ENCODE measurements around the gene SLC24A3. TPM values are rescaled to one million over a fixed set of nuclear protein-coding genes. Genes with fewer than 3 reads are reported as not detected.

SLC24A3 gene
- total RNA-seq, 1 donor from 2014 or later = 0.79 TPM

DNA sequence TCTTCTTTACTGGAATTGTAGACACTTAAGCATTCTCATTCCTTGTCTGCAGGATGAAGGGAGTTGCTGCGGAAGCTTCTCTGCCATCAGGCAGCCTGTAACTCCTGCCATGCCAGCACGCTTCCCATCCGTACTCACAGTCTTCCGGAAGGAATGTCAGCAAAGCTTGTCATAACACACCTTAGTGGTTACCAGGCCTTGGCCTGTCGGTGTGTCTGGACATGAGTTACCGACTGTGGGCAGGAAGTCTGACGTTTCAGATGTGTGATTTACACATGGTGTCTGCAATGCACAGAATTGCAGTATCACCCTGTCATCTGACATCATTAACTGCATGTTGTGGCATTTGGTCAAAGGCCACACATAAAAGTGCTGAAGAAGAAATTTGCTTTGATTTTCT is 102.2 kb downstream of the SLC24A3 start:
- no peak for FAIRE-seq
- H3K27me3 ChIP-seq (ENCODE audit: insufficient read depth, low read length) = no peaks in the 10 kb centered on the region
- H3K9me3 ChIP-seq (ENCODE audit: insufficient read depth, low read depth, low read length) = peaks cover 6% of the 10 kb centered on the region
- H3K27ac ChIP-seq (ENCODE audit: low read depth, low read length) = no peak overlapping the region
- H3K27ac Mint-ChIP-seq (ENCODE audit: unreplicated experiment) = no peak overlapping the region
- H3K4me3 ChIP-seq (ENCODE audit: insufficient read depth, low read depth, low read length) = no peak overlapping the region
- no peaks in the 10 kb centered on the region for H3K36me3 Mint-ChIP-seq (ENCODE audit: low read depth, unreplicated experiment)
- H3K79me2 ChIP-seq (ENCODE audit: insufficient read depth, low read length) = no peaks in the 10 kb centered on the region
- no peak overlapping the region for H2AFZ ChIP-seq (ENCODE audit: low read depth, low read length)
- no peaks in the 10 kb centered on the region for H3K9me3 Mint-ChIP-seq (ENCODE audit: unreplicated experiment)
- no peaks in the 10 kb centered on the region for H3K36me3 ChIP-seq (ENCODE audit: insufficient read depth, low read length)
- H3K4me1 ChIP-seq (ENCODE audit: insufficient read depth, low read length) = no peaks in the 10 kb centered on the region
- H3K4me3 Mint-ChIP-seq (ENCODE audit: unreplicated experiment) = no peak overlapping the region
- no peaks in the 10 kb centered on the region for H3K4me1 Mint-ChIP-seq (ENCODE audit: low read depth, unreplicated experiment)
- H3K9ac ChIP-seq (ENCODE audit: low read length) = no peak overlapping the region
- DNase-seq (ENCODE audit: low read depth) = no peak
- peaks cover 20% of the 10 kb centered on the region for H3K27me3 Mint-ChIP-seq (ENCODE audit: low read depth, unreplicated experiment)
- TF ChIP-seq CTCF (IDR thresholded peaks at IDR 0.05; ENCODE audit: insufficient read depth, low read depth, low read length) (no peak), EZH2 (IDR thresholded peaks at IDR 0.05; ENCODE audit: insufficient read depth, low read length) (no peak)
- H3K4me2 ChIP-seq (ENCODE audit: low read length) = no peak overlapping the region
- H4K20me1 ChIP-seq (ENCODE audit: insufficient read depth, low read length) = no peaks in the 10 kb centered on the region

- H3K4me1 ChIP-seq (ENCODE audit: insufficient read depth, low read length) = no peaks in the 10 kb centered on the region
- H3K4me1 Mint-ChIP-seq (ENCODE audit: low read depth, unreplicated experiment) = no peaks in the 10 kb centered on the region
- H3K4me2 ChIP-seq (ENCODE audit: low read length) = no peak overlapping the region
- FAIRE-seq (no peak), DNase-seq (ENCODE audit: low read depth) (no peak)
- no peak overlapping the region for H3K4me3 Mint-ChIP-seq (ENCODE audit: unreplicated experiment)
- H3K27ac ChIP-seq (ENCODE audit: low read depth, low read length) = no peak overlapping the region
- no peaks in the 10 kb centered on the region for H4K20me1 ChIP-seq (ENCODE audit: insufficient read depth, low read length)
- no peaks in the 10 kb centered on the region for H3K36me3 ChIP-seq (ENCODE audit: insufficient read depth, low read length)
- peaks cover 29% of the 10 kb centered on the region for H3K27me3 Mint-ChIP-seq (ENCODE audit: low read depth, unreplicated experiment)
- H2AFZ ChIP-seq (ENCODE audit: low read depth, low read length) = no peak overlapping the region
- no peaks in the 10 kb centered on the region for H3K9me3 Mint-ChIP-seq (ENCODE audit: unreplicated experiment)
- no peaks in the 10 kb centered on the region for H3K79me2 ChIP-seq (ENCODE audit: insufficient read depth, low read length)
- H3K9me3 ChIP-seq (ENCODE audit: insufficient read depth, low read depth, low read length) = peaks cover 6% of the 10 kb centered on the region
- no peak overlapping the region for H3K4me3 ChIP-seq (ENCODE audit: insufficient read depth, low read depth, low read length)
- TF ChIP-seq CTCF (IDR thresholded peaks at IDR 0.05; ENCODE audit: insufficient read depth, low read depth, low read length) = no peak
- no peak for TF ChIP-seq EZH2 (IDR thresholded peaks at IDR 0.05; ENCODE audit: insufficient read depth, low read length)
- H3K9ac ChIP-seq (ENCODE audit: low read length) = no peak overlapping the region
- H3K27ac Mint-ChIP-seq (ENCODE audit: unreplicated experiment) = no peak overlapping the region
- no peaks in the 10 kb centered on the region for H3K36me3 Mint-ChIP-seq (ENCODE audit: low read depth, unreplicated experiment)
- H3K27me3 ChIP-seq (ENCODE audit: insufficient read depth, low read length) = no peaks in the 10 kb centered on the region
Measured at GRCh38 chr20:19317237-19318069, 105.0 kb downstream of the SLC24A3 start.

- DNase-seq (ENCODE audit: low read depth) (no peak), FAIRE-seq (no peak)
- Mint-ChIP-seq H3K9me3 (ENCODE audit: unreplicated experiment) (no peaks in the 10 kb centered on the region), H3K36me3 (ENCODE audit: low read depth, unreplicated experiment) (no peaks in the 10 kb centered on the region), H3K4me1 (ENCODE audit: low read depth, unreplicated experiment) (no peaks in the 10 kb centered on the region), H3K27me3 (ENCODE audit: low read depth, unreplicated experiment) (peaks cover 28% of the 10 kb centered on the region), H3K4me3 (ENCODE audit: unreplicated experiment) (no peak overlapping the region), H3K27ac (ENCODE audit: unreplicated experiment) (no peak overlapping the region)
- Histone ChIP-seq H2AFZ (ENCODE audit: low read depth, low read length) (no peak overlapping the region), H3K36me3 (ENCODE audit: insufficient read depth, low read length) (no peaks in the 10 kb centered on the region), H3K9me3 (ENCODE audit: insufficient read depth, low read depth, low read length) (peaks cover 6% of the 10 kb centered on the region), H3K4me3 (ENCODE audit: insufficient read depth, low read depth, low read length) (no peak overlapping the region), H3K9ac (ENCODE audit: low read length) (no peak overlapping the region), H4K20me1 (ENCODE audit: insufficient read depth, low read length) (no peaks in the 10 kb centered on the region), H3K79me2 (ENCODE audit: insufficient read depth, low read length) (no peaks in the 10 kb centered on the region), H3K4me1 (ENCODE audit: insufficient read depth, low read length) (no peaks in the 10 kb centered on the region), H3K27me3 (ENCODE audit: insufficient read depth, low read length) (no peaks in the 10 kb centered on the region), H3K4me2 (ENCODE audit: low read length) (no peak overlapping the region), H3K27ac (ENCODE audit: low read depth, low read length) (no peak overlapping the region)
- TF ChIP-seq CTCF (IDR thresholded peaks at IDR 0.05; ENCODE audit: insufficient read depth, low read depth, low read length) = no peak
- no peak for TF ChIP-seq EZH2 (IDR thresholded peaks at IDR 0.05; ENCODE audit: insufficient read depth, low read length)
Measured at GRCh38 chr20:19318610-19319009, 106.2 kb downstream of the SLC24A3 start.

Measured in astrocyte (in vitro differentiated cells and primary cell).